HL-60 (cell line): Measurements from ENCODE around the gene TMEM79.

Source experiments
- DNase-seq, 2 experiments: peaks; one replicate each; pipeline ENCODE4 v3.0.0-alpha.2; 2010 to 2020; ENCODE audit warnings: low read depth in 1 of 2, low spot score in 1 of 2
- H3K27ac ChIP-seq: fragments of 250-450 bp; sonication (Bioruptor Pico); replicated peaks from 2 replicates; pipeline ENCODE4 v1.5.1; 2020; ENCODE audit warnings: mild to moderate bottlenecking, moderate library complexity
- H3K27me3 ChIP-seq: fragments of 250-450 bp; sonication (Bioruptor Pico); 2 replicates; pipeline ENCODE4 v1.5.1; 2021; ENCODE audit warnings: mild to moderate bottlenecking, moderate library complexity; ENCODE audit not compliant: insufficient read depth, poor library complexity, severe bottlenecking
- H3K4me3 ChIP-seq: replicated peaks from 2 replicates; pipeline ENCODE4 v1.5.1; 2011; ENCODE audit warnings: mild to moderate bottlenecking, control low read depth, low read length; ENCODE audit not compliant: insufficient read depth
- GABPA ChIP-seq: IDR thresholded peaks from 2 replicates; pipeline ENCODE4 v1.6.1; 2012; ENCODE audit warnings: low read depth
- POLR2AphosphoS5 ChIP-seq: IDR thresholded peaks from 2 replicates; pipeline ENCODE4 v1.6.1; 2012; ENCODE audit warnings: low read depth
- SPI1 ChIP-seq: IDR thresholded peaks from 2 replicates; pipeline ENCODE4 v1.6.1; 2012; ENCODE audit warnings: low read depth, mild to moderate bottlenecking, borderline replicate concordance
- TF ChIP-seq, protein P1 (sequence below): IDR thresholded peaks from 2 replicates; pipeline ENCODE4 v1.6.1; 2012; ENCODE audit warnings: low read depth; ENCODE audit not compliant: insufficient replicate concordance
- TF ChIP-seq, protein P2 (sequence below): IDR thresholded peaks from one replicate; pipeline ENCODE4 v1.5.1; 2011; ENCODE audit warnings: low read length, control low read depth, inconsistent platforms; ENCODE audit not compliant: insufficient read depth

The TMEM79 gene

DNA sequence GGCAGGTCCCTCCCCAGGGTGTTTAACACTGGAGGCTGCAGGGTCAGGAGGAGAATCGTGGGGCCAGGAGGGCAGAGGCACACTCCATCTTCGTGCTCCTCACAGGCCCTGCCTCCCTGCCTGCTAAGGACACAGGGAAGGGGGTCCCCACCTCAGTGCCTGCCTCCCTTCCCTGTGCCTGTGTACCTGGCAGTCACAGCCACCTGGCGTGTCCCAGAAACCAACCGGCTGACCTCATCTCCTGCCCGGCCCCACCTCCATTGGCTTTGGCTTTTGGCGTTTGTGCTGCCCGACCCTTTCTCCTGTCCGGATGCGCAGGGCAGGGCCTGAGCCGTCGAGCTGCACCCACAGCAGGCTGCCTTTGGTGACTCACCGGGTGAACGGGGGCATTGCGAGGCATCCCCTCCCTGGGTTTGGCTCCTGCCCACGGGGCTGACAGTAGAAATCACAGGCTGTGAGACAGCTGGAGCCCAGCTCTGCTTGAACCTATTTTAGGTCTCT is 42.8 kb upstream of the TMEM79 start:
- Histone ChIP-seq H3K4me3 (no peak overlapping the region), H3K27me3 (no peaks in the 10 kb centered on the region), H3K27ac (no peak overlapping the region)
- DNase-seq: no peak
- peak; percentile 7; the same call in 1 of the 2 replicates for TF ChIP-seq POLR2AphosphoS5
- TF ChIP-seq GABPA: no peak

DNA sequence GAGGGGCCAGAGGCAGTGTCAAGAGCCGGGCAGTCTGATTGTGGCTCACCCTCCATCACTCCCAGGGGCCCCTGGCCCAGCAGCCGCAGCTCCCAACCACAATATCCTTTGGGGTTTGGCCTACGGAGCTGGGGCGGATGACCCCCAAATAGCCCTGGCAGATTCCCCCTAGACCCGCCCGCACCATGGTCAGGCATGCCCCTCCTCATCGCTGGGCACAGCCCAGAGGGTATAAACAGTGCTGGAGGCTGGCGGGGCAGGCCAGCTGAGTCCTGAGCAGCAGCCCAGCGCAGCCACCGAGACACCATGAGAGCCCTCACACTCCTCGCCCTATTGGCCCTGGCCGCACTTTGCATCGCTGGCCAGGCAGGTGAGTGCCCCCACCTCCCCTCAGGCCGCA is 42.2 kb upstream of the TMEM79 start, which contains the start of gene BGLAP:
Gene BGLAP (plus strand): TSS at position 259 of the 400 bp plus-strand sequence. CDS start 48 bp downstream, at position 307.
- H3K4me3 ChIP-seq: no peak within 1 kb of the TSS
- H3K27ac ChIP-seq: no peak within 1 kb of the TSS
- no peaks in the 10 kb centered on the region for H3K27me3 ChIP-seq
- DNase-seq: no peak
- TF ChIP-seq, protein P1, sequence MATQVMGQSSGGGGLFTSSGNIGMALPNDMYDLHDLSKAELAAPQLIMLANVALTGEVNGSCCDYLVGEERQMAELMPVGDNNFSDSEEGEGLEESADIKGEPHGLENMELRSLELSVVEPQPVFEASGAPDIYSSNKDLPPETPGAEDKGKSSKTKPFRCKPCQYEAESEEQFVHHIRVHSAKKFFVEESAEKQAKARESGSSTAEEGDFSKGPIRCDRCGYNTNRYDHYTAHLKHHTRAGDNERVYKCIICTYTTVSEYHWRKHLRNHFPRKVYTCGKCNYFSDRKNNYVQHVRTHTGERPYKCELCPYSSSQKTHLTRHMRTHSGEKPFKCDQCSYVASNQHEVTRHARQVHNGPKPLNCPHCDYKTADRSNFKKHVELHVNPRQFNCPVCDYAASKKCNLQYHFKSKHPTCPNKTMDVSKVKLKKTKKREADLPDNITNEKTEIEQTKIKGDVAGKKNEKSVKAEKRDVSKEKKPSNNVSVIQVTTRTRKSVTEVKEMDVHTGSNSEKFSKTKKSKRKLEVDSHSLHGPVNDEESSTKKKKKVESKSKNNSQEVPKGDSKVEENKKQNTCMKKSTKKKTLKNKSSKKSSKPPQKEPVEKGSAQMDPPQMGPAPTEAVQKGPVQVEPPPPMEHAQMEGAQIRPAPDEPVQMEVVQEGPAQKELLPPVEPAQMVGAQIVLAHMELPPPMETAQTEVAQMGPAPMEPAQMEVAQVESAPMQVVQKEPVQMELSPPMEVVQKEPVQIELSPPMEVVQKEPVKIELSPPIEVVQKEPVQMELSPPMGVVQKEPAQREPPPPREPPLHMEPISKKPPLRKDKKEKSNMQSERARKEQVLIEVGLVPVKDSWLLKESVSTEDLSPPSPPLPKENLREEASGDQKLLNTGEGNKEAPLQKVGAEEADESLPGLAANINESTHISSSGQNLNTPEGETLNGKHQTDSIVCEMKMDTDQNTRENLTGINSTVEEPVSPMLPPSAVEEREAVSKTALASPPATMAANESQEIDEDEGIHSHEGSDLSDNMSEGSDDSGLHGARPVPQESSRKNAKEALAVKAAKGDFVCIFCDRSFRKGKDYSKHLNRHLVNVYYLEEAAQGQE: no peak
- TF ChIP-seq POLR2AphosphoS5 (no peak), GABPA (no peak), SPI1 (no peak)

DNA sequence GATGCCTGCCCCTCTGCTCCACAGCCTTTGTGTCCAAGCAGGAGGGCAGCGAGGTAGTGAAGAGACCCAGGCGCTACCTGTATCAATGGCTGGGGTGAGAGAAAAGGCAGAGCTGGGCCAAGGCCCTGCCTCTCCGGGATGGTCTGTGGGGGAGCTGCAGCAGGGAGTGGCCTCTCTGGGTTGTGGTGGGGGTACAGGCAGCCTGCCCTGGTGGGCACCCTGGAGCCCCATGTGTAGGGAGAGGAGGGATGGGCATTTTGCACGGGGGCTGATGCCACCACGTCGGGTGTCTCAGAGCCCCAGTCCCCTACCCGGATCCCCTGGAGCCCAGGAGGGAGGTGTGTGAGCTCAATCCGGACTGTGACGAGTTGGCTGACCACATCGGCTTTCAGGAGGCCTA is 41.4 kb upstream of the TMEM79 start:
- H3K27me3 ChIP-seq: no peaks in the 10 kb centered on the region
- H3K4me3 ChIP-seq: no peak overlapping the region
- no peak overlapping the region for H3K27ac ChIP-seq
- DNase-seq: no peak
- TF ChIP-seq, protein P2, sequence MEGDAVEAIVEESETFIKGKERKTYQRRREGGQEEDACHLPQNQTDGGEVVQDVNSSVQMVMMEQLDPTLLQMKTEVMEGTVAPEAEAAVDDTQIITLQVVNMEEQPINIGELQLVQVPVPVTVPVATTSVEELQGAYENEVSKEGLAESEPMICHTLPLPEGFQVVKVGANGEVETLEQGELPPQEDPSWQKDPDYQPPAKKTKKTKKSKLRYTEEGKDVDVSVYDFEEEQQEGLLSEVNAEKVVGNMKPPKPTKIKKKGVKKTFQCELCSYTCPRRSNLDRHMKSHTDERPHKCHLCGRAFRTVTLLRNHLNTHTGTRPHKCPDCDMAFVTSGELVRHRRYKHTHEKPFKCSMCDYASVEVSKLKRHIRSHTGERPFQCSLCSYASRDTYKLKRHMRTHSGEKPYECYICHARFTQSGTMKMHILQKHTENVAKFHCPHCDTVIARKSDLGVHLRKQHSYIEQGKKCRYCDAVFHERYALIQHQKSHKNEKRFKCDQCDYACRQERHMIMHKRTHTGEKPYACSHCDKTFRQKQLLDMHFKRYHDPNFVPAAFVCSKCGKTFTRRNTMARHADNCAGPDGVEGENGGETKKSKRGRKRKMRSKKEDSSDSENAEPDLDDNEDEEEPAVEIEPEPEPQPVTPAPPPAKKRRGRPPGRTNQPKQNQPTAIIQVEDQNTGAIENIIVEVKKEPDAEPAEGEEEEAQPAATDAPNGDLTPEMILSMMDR: no peak
- TF ChIP-seq GABPA: no peak

- TF ChIP-seq POLR2AphosphoS5: no peak
- no peak for TF ChIP-seq GABPA
- TF ChIP-seq, protein P1: no peak
- H3K27ac ChIP-seq: no peak overlapping the region
- H3K27me3 ChIP-seq: no peaks in the 10 kb centered on the region
- H3K4me3 ChIP-seq: no peak overlapping the region
- no peak for DNase-seq
Measured at GRCh38 chr1:156244126-156244525, 40.0 kb upstream of the TMEM79 start.

DNA sequence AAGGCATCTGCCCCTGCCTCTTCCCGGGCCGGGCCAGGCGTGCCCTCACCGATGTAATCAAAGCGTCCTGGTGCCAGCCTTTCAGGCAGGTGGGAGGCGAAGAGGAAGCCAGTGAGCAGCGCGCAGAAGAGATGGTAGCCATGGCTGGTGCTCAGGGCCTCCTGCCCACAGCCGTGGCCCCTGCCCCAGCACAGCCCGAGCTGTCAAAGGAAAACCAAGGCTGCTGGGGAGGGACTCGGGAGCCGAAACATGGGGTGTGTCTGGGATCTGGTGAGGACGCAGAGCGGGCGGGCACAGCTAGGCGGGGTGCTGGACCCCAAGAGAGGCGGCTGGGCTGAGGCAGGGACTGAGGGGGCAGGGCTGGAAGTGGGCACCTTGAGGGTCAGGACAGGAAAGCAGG is 39.4 kb upstream of the TMEM79 start:
- no peak for DNase-seq
- Histone ChIP-seq H3K4me3 (no peak overlapping the region), H3K27ac (no peak overlapping the region)

More for the DNA sequence above, 39.4 kb upstream of the TMEM79 start:
- H3K27me3 ChIP-seq: no peaks in the 10 kb centered on the region
- TF ChIP-seq, protein P1: no peak
- TF ChIP-seq SPI1: no peak
- TF ChIP-seq POLR2AphosphoS5: no peak
- TF ChIP-seq, protein P2: no peak
- TF ChIP-seq GABPA: no peak
